WTC11 (cell line): ENCODE data around the gene ARHGAP8.

Source experiments
- ATF3 ChIP-seq: sonication (generic); formaldehyde crosslinking; conservative IDR thresholded peaks from 2 replicates; pipeline ENCODE4 v1.8.1; 2022; ENCODE audit warnings: mild to moderate bottlenecking, missing genetic modification reagents
- USF2 ChIP-seq: sonication (generic); formaldehyde crosslinking; IDR thresholded peaks from 2 replicates; pipeline ENCODE4 v1.8.1; 2023; ENCODE audit warnings: mild to moderate bottlenecking, missing genetic modification reagents, moderate library complexity
- TF ChIP-seq, protein P1 (sequence below): fragments of 200-600 bp; IDR thresholded peaks from 2 replicates; pipeline ENCODE4 v1.8.0; 2022; ENCODE audit warnings: antibody characterized with exemption
- TF ChIP-seq, protein P2 (sequence below): sonication (generic); formaldehyde crosslinking; IDR thresholded peaks from 2 replicates; pipeline ENCODE4 v1.8.0; 2022; ENCODE audit warnings: mild to moderate bottlenecking, missing genetic modification reagents

DNA sequence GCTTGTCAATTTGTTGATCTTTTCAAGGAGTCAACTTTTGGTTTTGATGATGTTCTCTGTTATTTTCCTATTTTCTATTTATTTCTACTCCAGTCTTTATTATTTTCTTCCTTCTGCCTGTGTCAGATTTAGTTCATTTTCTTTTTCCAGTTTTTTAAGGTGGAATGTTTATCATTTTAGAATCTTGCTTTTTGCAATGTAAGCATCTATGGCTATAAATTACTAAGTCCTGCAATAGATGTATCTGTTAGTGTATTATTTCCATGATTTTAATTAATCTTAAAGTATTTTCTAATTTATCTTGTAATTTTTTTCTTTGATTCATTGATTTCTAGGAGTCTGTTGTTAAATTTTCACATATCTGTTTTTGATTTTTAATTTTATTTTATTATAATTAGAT, 81.7 kb downstream of the ARHGAP8 start:
- TF ChIP-seq, protein P1, sequence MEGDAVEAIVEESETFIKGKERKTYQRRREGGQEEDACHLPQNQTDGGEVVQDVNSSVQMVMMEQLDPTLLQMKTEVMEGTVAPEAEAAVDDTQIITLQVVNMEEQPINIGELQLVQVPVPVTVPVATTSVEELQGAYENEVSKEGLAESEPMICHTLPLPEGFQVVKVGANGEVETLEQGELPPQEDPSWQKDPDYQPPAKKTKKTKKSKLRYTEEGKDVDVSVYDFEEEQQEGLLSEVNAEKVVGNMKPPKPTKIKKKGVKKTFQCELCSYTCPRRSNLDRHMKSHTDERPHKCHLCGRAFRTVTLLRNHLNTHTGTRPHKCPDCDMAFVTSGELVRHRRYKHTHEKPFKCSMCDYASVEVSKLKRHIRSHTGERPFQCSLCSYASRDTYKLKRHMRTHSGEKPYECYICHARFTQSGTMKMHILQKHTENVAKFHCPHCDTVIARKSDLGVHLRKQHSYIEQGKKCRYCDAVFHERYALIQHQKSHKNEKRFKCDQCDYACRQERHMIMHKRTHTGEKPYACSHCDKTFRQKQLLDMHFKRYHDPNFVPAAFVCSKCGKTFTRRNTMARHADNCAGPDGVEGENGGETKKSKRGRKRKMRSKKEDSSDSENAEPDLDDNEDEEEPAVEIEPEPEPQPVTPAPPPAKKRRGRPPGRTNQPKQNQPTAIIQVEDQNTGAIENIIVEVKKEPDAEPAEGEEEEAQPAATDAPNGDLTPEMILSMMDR, result no peak
- TF ChIP-seq USF2 (CRISPR knock-in tag) (no peak), ATF3 (CRISPR knock-in tag) (no peak)
- TF ChIP-seq, protein P2, sequence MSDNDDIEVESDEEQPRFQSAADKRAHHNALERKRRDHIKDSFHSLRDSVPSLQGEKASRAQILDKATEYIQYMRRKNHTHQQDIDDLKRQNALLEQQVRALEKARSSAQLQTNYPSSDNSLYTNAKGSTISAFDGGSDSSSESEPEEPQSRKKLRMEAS (CRISPR knock-in tag), result no peak
